Measurements from ENCODE around the gene RPS28.
"Not testable (repeated sequence)": the region's sequence is repeated elsewhere in the genome, so short reads cannot be mapped to it uniquely, and the experiment has no call there.

DNA sequence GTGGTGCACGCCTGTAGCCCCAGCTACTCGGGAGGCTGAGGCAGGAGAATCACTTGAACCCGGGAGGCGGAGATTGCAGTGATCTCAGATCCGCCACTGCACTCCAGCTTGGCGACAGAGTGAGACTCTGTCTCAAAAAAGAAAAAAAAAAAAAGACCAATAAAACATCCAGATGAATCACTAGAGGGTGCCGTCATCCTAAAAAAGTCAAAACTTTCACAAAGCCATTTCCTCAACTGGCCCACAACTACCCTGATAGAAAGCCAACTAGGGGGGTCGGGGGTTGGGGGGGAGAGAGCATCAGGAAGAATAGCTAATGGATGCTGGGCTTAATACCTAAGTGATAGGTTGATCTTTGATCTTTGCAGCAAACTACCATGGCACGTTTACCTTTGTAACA lies 2.5 kb upstream of the RPS28 start:
- TF ChIP-seq, protein P1, sequence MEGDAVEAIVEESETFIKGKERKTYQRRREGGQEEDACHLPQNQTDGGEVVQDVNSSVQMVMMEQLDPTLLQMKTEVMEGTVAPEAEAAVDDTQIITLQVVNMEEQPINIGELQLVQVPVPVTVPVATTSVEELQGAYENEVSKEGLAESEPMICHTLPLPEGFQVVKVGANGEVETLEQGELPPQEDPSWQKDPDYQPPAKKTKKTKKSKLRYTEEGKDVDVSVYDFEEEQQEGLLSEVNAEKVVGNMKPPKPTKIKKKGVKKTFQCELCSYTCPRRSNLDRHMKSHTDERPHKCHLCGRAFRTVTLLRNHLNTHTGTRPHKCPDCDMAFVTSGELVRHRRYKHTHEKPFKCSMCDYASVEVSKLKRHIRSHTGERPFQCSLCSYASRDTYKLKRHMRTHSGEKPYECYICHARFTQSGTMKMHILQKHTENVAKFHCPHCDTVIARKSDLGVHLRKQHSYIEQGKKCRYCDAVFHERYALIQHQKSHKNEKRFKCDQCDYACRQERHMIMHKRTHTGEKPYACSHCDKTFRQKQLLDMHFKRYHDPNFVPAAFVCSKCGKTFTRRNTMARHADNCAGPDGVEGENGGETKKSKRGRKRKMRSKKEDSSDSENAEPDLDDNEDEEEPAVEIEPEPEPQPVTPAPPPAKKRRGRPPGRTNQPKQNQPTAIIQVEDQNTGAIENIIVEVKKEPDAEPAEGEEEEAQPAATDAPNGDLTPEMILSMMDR (IDR thresholded peaks at IDR 0.05), result not testable (repeated sequence)
- not testable (repeated sequence) for TF ChIP-seq POLR2AphosphoS5 (IDR thresholded peaks at IDR 0.05)

All from transverse colon (tissue), 4 donors.